ENCODE data around the gene KDM8.

DNA sequence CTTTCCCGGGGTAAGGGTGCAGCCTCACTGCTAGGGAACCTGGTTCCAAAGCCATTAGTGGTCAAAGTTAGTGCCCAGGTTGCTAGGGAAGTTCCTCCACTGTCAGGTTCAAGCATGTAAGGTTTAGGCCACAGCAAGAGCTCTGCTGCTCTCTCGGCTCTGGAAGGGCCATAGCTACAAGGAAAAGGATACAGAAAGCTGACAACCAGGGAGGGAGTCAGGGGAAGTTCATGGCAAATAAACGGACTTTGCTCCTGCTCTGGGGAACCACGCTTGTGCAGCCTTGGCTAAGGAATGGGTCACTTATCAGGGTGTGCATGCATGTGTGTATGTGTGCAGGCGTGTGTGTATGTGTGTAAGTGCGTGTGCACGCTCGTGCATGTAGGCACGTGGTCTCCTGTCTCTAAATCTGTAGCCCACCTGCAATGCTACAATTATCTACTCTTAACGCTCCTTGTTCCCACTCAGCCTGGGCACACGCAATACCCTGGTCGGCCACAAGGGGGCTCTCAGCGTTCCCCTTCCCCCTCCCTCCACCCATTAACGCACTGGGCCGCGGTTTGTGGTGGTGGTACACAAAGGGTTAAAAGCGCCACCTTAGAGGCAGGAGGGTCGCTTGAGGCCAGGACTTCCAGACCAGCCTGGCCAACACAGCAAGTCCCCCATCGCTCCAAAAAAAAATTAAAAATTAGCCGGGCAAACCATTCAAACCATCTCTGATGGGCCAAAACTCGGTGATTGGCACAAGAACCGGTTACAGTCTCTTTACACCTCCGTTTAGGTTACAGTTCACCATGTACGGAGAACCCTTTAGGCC, 48.4 kb upstream of the KDM8 start:
- TF ChIP-seq, protein P1, sequence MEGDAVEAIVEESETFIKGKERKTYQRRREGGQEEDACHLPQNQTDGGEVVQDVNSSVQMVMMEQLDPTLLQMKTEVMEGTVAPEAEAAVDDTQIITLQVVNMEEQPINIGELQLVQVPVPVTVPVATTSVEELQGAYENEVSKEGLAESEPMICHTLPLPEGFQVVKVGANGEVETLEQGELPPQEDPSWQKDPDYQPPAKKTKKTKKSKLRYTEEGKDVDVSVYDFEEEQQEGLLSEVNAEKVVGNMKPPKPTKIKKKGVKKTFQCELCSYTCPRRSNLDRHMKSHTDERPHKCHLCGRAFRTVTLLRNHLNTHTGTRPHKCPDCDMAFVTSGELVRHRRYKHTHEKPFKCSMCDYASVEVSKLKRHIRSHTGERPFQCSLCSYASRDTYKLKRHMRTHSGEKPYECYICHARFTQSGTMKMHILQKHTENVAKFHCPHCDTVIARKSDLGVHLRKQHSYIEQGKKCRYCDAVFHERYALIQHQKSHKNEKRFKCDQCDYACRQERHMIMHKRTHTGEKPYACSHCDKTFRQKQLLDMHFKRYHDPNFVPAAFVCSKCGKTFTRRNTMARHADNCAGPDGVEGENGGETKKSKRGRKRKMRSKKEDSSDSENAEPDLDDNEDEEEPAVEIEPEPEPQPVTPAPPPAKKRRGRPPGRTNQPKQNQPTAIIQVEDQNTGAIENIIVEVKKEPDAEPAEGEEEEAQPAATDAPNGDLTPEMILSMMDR (IDR thresholded peaks at IDR 0.05), result peak; percentile 87 to 96 (median 92)
- no peak for TF ChIP-seq POLR2A (IDR thresholded peaks at IDR 0.05)

Measured in gastroesophageal sphincter (tissue), 3 donors.